Right lobe of liver (tissue), 4 donors: ENCODE results near the gene GRIK2.

Experiments used
- POLR2A ChIP-seq: fragments of 450-650 bp; IDR thresholded peaks from one replicate; pipeline ENCODE4 v1.6.1; 2017; ENCODE audit warnings: antibody characterized with exemption, mild to moderate bottlenecking
- TF ChIP-seq, protein P1 (sequence below), 4 donors: fragments of 200-600 bp in 3 of 4; fragments of 450-650 bp in 1 of 4; IDR thresholded peaks; one replicate each; pipeline versions ENCODE4 v1.5.1 to v1.8.0; 2016 to 2022; ENCODE audit warnings: antibody characterized with exemption in 4 of 4, mild to moderate bottlenecking in 2 of 4
- donor health status: DM: no; HTN: no; CAD: no.
- donor health status: DM: no; HTN: no; CAD: no.
- donor health status: DM: no; HTN: yes; CAD: no.

DNA sequence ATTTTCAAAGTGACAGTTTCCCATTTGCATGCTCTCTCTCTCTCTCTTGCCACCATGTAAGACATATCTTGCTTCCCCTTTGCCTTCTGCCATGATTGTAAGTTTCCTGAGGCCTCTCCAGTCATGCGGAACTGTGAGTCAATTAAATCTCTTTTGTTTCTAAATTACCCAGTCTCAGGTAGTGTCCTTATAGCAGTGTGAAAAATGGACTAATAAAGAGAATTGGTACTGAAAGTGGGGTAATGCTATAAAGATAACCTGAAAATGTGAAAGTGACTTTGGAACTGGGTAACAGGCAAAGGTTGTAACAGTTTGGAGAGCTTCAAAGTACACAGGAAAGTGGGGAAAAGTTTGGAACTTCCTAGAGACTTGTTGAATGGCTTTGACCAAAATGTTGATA lies 389.8 kb downstream of the GRIK2 start:
- TF ChIP-seq, protein P1, sequence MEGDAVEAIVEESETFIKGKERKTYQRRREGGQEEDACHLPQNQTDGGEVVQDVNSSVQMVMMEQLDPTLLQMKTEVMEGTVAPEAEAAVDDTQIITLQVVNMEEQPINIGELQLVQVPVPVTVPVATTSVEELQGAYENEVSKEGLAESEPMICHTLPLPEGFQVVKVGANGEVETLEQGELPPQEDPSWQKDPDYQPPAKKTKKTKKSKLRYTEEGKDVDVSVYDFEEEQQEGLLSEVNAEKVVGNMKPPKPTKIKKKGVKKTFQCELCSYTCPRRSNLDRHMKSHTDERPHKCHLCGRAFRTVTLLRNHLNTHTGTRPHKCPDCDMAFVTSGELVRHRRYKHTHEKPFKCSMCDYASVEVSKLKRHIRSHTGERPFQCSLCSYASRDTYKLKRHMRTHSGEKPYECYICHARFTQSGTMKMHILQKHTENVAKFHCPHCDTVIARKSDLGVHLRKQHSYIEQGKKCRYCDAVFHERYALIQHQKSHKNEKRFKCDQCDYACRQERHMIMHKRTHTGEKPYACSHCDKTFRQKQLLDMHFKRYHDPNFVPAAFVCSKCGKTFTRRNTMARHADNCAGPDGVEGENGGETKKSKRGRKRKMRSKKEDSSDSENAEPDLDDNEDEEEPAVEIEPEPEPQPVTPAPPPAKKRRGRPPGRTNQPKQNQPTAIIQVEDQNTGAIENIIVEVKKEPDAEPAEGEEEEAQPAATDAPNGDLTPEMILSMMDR (IDR thresholded peaks at IDR 0.05), result no peak
- TF ChIP-seq POLR2A, result no peak
